ENCODE measurements around the gene NACAD.

The NACAD gene

GRCh38 chr7:45105588-45106188 is 16.9 kb upstream of the NACAD start:
- no peaks in the 10 kb centered on the region for H3K27me3 Mint-ChIP-seq
- no peaks in the 10 kb centered on the region for H3K9me3 Mint-ChIP-seq
- no peak overlapping the region for H3K27ac Mint-ChIP-seq
- H3K4me3 Mint-ChIP-seq = no peak overlapping the region
- peaks cover 93% of the 10 kb centered on the region for H3K36me3 Mint-ChIP-seq (ENCODE audit: low read depth)
- intact Hi-C loops (cut with micrococcal nuclease) = no loop called here
- peaks cover 33% of the 10 kb centered on the region for H3K4me1 Mint-ChIP-seq (ENCODE audit: low read depth)

- Mint-ChIP-seq H3K27ac (no peak overlapping the region), H3K36me3 (ENCODE audit: low read depth) (peaks cover 95% of the 10 kb centered on the region), H3K4me3 (no peak overlapping the region), H3K9me3 (no peaks in the 10 kb centered on the region), H3K27me3 (no peaks in the 10 kb centered on the region), H3K4me1 (ENCODE audit: low read depth) (peaks cover 26% of the 10 kb centered on the region)
- intact Hi-C loops (cut with micrococcal nuclease) = no loop called here
These were observed 16.2 kb upstream of the NACAD start for GRCh38 chr7:45104844-45105587.

- Mint-ChIP-seq H3K9me3 (no peaks in the 10 kb centered on the region), H3K27me3 (no peaks in the 10 kb centered on the region), H3K36me3 (ENCODE audit: low read depth) (peaks cover 100% of the 10 kb centered on the region), H3K4me1 (ENCODE audit: low read depth) (peaks cover 22% of the 10 kb centered on the region), H3K27ac (no peak overlapping the region), H3K4me3 (no peak overlapping the region)
- intact Hi-C loops (cut with micrococcal nuclease) = no loop called here
These were observed 15.4 kb upstream of the NACAD start for GRCh38 chr7:45103958-45104843.

- Mint-ChIP-seq H3K9me3 (no peaks in the 10 kb centered on the region), H3K4me3 (no peak overlapping the region), H3K4me1 (ENCODE audit: low read depth) (peaks cover 12% of the 10 kb centered on the region), H3K27me3 (no peaks in the 10 kb centered on the region), H3K36me3 (ENCODE audit: low read depth) (peaks cover 99% of the 10 kb centered on the region), H3K27ac (no peak overlapping the region)
- intact Hi-C loops (cut with micrococcal nuclease) = no loop called here
These were observed 14.3 kb upstream of the NACAD start for GRCh38 chr7:45102785-45103712.

GRCh38 chr7:45101748-45102147 is 13.0 kb upstream of the NACAD start:
- Mint-ChIP-seq H3K27me3 (no peaks in the 10 kb centered on the region), H3K4me1 (ENCODE audit: low read depth) (peaks cover 2% of the 10 kb centered on the region), H3K27ac (no peak overlapping the region), H3K9me3 (no peaks in the 10 kb centered on the region), H3K4me3 (no peak overlapping the region), H3K36me3 (ENCODE audit: low read depth) (peaks cover 87% of the 10 kb centered on the region)
- intact Hi-C loops (cut with micrococcal nuclease) = no loop called here

- Mint-ChIP-seq H3K27ac (no peak overlapping the region), H3K9me3 (no peaks in the 10 kb centered on the region), H3K36me3 (ENCODE audit: low read depth) (peaks cover 79% of the 10 kb centered on the region), H3K27me3 (no peaks in the 10 kb centered on the region), H3K4me3 (no peak overlapping the region), H3K4me1 (ENCODE audit: low read depth) (no peaks in the 10 kb centered on the region)
- intact Hi-C loops (cut with micrococcal nuclease) = no loop called here
These were observed 12.2 kb upstream of the NACAD start for GRCh38 chr7:45100761-45101480.

GRCh38 chr7:45099891-45100760 is 11.4 kb upstream of the NACAD start:
- Mint-ChIP-seq H3K4me1 (ENCODE audit: low read depth) (no peaks in the 10 kb centered on the region), H3K4me3 (no peak overlapping the region), H3K27me3 (no peaks in the 10 kb centered on the region), H3K36me3 (ENCODE audit: low read depth) (peaks cover 71% of the 10 kb centered on the region), H3K9me3 (no peaks in the 10 kb centered on the region), H3K27ac (no peak overlapping the region)
- intact Hi-C loops (cut with micrococcal nuclease) = no loop called here

GRCh38 chr7:45098983-45099839 is 10.4 kb upstream of the NACAD start:
- intact Hi-C loops (cut with micrococcal nuclease) = no loop called here
- Mint-ChIP-seq H3K27ac (no peak overlapping the region), H3K4me3 (no peak overlapping the region), H3K4me1 (ENCODE audit: low read depth) (no peaks in the 10 kb centered on the region), H3K9me3 (no peaks in the 10 kb centered on the region), H3K27me3 (no peaks in the 10 kb centered on the region), H3K36me3 (ENCODE audit: low read depth) (peaks cover 62% of the 10 kb centered on the region)

GRCh38 chr7:45092931-45093235 is 4.1 kb upstream of the NACAD start:
- H3K9me3 Mint-ChIP-seq = no peaks in the 10 kb centered on the region
- no peaks in the 10 kb centered on the region for H3K36me3 Mint-ChIP-seq (ENCODE audit: low read depth)
- H3K4me3 Mint-ChIP-seq = no peak overlapping the region
- H3K27me3 Mint-ChIP-seq = peaks cover 42% of the 10 kb centered on the region
- intact Hi-C loops (cut with micrococcal nuclease) = no loop called here
- peaks cover 9% of the 10 kb centered on the region for H3K4me1 Mint-ChIP-seq (ENCODE audit: low read depth)
- no peak overlapping the region for H3K27ac Mint-ChIP-seq

- H3K9me3 Mint-ChIP-seq = no peaks in the 10 kb centered on the region
- H3K27me3 Mint-ChIP-seq = peaks cover 48% of the 10 kb centered on the region
- no peak overlapping the region for H3K4me3 Mint-ChIP-seq
- intact Hi-C loops (cut with micrococcal nuclease) = no loop called here
- no peak overlapping the region for H3K27ac Mint-ChIP-seq
- H3K4me1 Mint-ChIP-seq (ENCODE audit: low read depth) = peaks cover 9% of the 10 kb centered on the region
- no peaks in the 10 kb centered on the region for H3K36me3 Mint-ChIP-seq (ENCODE audit: low read depth)
These were observed 3.5 kb upstream of the NACAD start for GRCh38 chr7:45092100-45092930.

- peak overlapping the region; percentile 27 for H3K4me3 Mint-ChIP-seq
- H3K4me1 Mint-ChIP-seq (ENCODE audit: low read depth) = peaks cover 9% of the 10 kb centered on the region
- no peaks in the 10 kb centered on the region for H3K36me3 Mint-ChIP-seq (ENCODE audit: low read depth)
- no peaks in the 10 kb centered on the region for H3K9me3 Mint-ChIP-seq
- intact Hi-C loops (cut with micrococcal nuclease) = no loop called here
- peaks cover 53% of the 10 kb centered on the region for H3K27me3 Mint-ChIP-seq
- H3K27ac Mint-ChIP-seq = no peak overlapping the region
These were observed 647 bp upstream of the NACAD start for GRCh38 chr7:45089341-45089891.
